Vagina (tissue), 2 donors: Measurements from ENCODE around the gene MADCAM1.

ENCODE experiments used
- POLR2A ChIP-seq, 2 donors: fragments of 450-650 bp; IDR thresholded peaks; one replicate each; pipeline ENCODE4 v1.6.1; 2017; ENCODE audit warnings: antibody characterized with exemption in 2 of 2, mild to moderate bottlenecking in 2 of 2, moderate library complexity in 2 of 2
- POLR2AphosphoS5 ChIP-seq, 2 donors: sonication (generic); formaldehyde crosslinking; IDR thresholded peaks; one replicate each; pipeline ENCODE4 v1.9.0; 2017; ENCODE audit warnings: antibody characterized with exemption in 2 of 2, mild to moderate bottlenecking in 2 of 2, low read depth in 1 of 2; ENCODE audit not compliant: insufficient read depth in 1 of 2
- TF ChIP-seq, protein P1 (sequence below), 3 experiments: fragments of 450-650 bp in 2 of 3; fragments of 200-600 bp in 1 of 3; sonication (generic) in 1 of 3; IDR thresholded peaks; one replicate each; pipeline ENCODE4 v1.5.1; 2017 to 2019; ENCODE audit warnings: antibody characterized with exemption in 3 of 3, mild to moderate bottlenecking in 2 of 3, moderate library complexity in 2 of 3

DNA sequence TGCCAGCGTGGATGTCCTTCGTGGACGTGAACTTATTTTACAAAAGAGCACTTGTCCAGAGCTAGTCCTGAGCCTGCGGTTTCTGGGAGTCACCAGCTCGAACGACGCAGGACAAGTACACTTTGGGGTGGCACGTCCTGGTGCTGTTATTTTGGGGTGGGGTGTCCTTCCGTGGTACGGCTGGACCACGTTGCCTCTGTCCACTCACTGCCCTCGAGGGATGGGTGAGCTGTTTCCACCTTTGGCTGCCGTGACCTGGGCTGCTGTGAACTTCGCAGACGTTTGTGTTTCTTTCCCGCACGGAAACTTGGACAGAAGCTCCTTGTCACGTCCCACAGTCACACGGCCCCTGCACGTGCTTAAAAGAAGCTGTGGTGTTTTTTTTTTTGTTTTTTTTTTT, 58.5 kb downstream of the MADCAM1 start:
- TF ChIP-seq, protein P1, sequence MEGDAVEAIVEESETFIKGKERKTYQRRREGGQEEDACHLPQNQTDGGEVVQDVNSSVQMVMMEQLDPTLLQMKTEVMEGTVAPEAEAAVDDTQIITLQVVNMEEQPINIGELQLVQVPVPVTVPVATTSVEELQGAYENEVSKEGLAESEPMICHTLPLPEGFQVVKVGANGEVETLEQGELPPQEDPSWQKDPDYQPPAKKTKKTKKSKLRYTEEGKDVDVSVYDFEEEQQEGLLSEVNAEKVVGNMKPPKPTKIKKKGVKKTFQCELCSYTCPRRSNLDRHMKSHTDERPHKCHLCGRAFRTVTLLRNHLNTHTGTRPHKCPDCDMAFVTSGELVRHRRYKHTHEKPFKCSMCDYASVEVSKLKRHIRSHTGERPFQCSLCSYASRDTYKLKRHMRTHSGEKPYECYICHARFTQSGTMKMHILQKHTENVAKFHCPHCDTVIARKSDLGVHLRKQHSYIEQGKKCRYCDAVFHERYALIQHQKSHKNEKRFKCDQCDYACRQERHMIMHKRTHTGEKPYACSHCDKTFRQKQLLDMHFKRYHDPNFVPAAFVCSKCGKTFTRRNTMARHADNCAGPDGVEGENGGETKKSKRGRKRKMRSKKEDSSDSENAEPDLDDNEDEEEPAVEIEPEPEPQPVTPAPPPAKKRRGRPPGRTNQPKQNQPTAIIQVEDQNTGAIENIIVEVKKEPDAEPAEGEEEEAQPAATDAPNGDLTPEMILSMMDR (IDR thresholded peaks at IDR 0.05), result no peak
- no peak for TF ChIP-seq POLR2AphosphoS5 (IDR thresholded peaks at IDR 0.05; ENCODE audit: insufficient read depth in 1 of 2, low read depth in 1 of 2)
- TF ChIP-seq POLR2A (IDR thresholded peaks at IDR 0.05), result no peak
